Fibroblast of lung (primary cell): ENCODE measurements around the gene TMBIM4. TPM values are rescaled to one million over a fixed set of nuclear protein-coding genes. Genes with fewer than 3 reads are reported as not detected.
"Not testable (repeated sequence)": the region's sequence is repeated elsewhere in the genome, so short reads cannot be mapped to it uniquely, and the experiment has no call there.

Source experiments
- DNase-seq, 2 donors: peaks; one replicate each; pipeline versions ENCODE4 v3.0.0 to v3.0.0-alpha.2; 2010; ENCODE audit warnings: low read depth in 2 of 2
- H2AFZ ChIP-seq: 2 replicates; pipeline ENCODE4 v1.5.1; 2012; ENCODE audit warnings: low read length, control low read depth, inconsistent platforms
- H3K27ac ChIP-seq: 2 replicates; pipeline ENCODE4 v1.5.1; 2011; ENCODE audit warnings: low read length, control low read depth; ENCODE audit not compliant: insufficient read depth
- H3K27me3 ChIP-seq: 2 replicates; pipeline ENCODE4 v1.5.1; 2011; ENCODE audit warnings: mild to moderate bottlenecking, low read length; ENCODE audit not compliant: control insufficient read depth, insufficient read depth
- H3K36me3 ChIP-seq: 2 replicates; pipeline ENCODE4 v1.5.1; 2011; ENCODE audit warnings: low read length; ENCODE audit not compliant: control insufficient read depth, insufficient read depth
- H3K4me1 ChIP-seq: 2 replicates; pipeline ENCODE4 v1.5.1; 2011; ENCODE audit warnings: low read length; ENCODE audit not compliant: control insufficient read depth, insufficient read depth; ENCODE audit errors: extremely low read depth
- H3K4me2 ChIP-seq: 2 replicates; pipeline ENCODE4 v1.5.1; 2011; ENCODE audit warnings: low read length, control low read depth; ENCODE audit not compliant: insufficient read depth; ENCODE audit errors: extremely low read depth
- H3K4me3 ChIP-seq, 4 experiments: fragments of 200-600 bp in 1 of 4; sonication (generic) in 1 of 4; replicated peaks in 1 of 4; 2 replicates each; pipeline ENCODE4 v1.5.1; 2011 to 2016; ENCODE audit warnings: low read length in 4 of 4, low read depth in 3 of 4, mild to moderate bottlenecking in 3 of 4, control low read depth in 2 of 4, inconsistent platforms in 1 of 4, mixed read lengths in 1 of 4; ENCODE audit not compliant: insufficient read depth in 1 of 4; ENCODE audit errors: control extremely low read depth in 1 of 4
- H3K79me2 ChIP-seq: 2 replicates; pipeline ENCODE4 v1.5.1; 2012; ENCODE audit warnings: mild to moderate bottlenecking, low read length, inconsistent platforms; ENCODE audit not compliant: control insufficient read depth, insufficient read depth
- H3K9ac ChIP-seq: 2 replicates; pipeline ENCODE4 v1.5.1; 2011; ENCODE audit warnings: mild to moderate bottlenecking, low read length, control low read depth; ENCODE audit not compliant: insufficient read depth
- H3K9me3 ChIP-seq: 2 replicates; pipeline ENCODE4 v1.5.1; 2012; ENCODE audit warnings: low read depth, low read length; ENCODE audit not compliant: control insufficient read depth, insufficient read depth
- H4K20me1 ChIP-seq: 2 replicates; pipeline ENCODE4 v1.5.1; 2011; ENCODE audit warnings: low read length; ENCODE audit not compliant: control insufficient read depth, insufficient read depth; ENCODE audit errors: extremely low read depth
- EZH2 ChIP-seq: IDR thresholded peaks from 2 replicates; pipeline ENCODE4 v1.5.1; 2012; ENCODE audit warnings: low read length, control low read depth, mild to moderate bottlenecking; ENCODE audit errors: missing control alignments
- polyA plus RNA-seq, 2 donors: library from polyadenylated mRNA; depleted of rRNA in 1 of 2; stranded (reverse) in 1 of 2; unstranded in 1 of 2; fragments of >200 nt; gene quantifications; 2 replicates each; pipeline ENCODE4 v1.2.1, GENCODE V29; 2011 to 2012; ENCODE audit warnings: missing spikeins in 1 of 2
- total RNA-seq: library from RNA; depleted of rRNA; stranded (reverse); fragments of >200 nt; gene quantifications from 2 replicates; pipeline ENCODE4 v1.2.1, GENCODE V29; 2014
- TF ChIP-seq, protein P1 (sequence below), 2 donors: IDR thresholded peaks in 1 of 2; conservative IDR thresholded peaks in 1 of 2; 1 replicate in 1 of 2; 2 replicates in 1 of 2; pipeline ENCODE4 v1.5.1; 2011 to 2012; ENCODE audit warnings: low read length in 2 of 2, control low read depth in 1 of 2, inconsistent platforms in 1 of 2, low read depth in 1 of 2, mild to moderate bottlenecking in 1 of 2

Gene TMBIM4
- total and polyA plus RNA-seq, 2 donors (not counting 1 experiment from before 2014, with no cell fraction given), result 69.2 to 140 TPM

- Histone ChIP-seq H3K27me3 (peaks cover 5% of the 10 kb centered on the region), H2AFZ (no peak overlapping the region), H3K79me2 (no peaks in the 10 kb centered on the region), H3K9me3 (no peaks in the 10 kb centered on the region), H3K4me1 (no peaks in the 10 kb centered on the region), H3K9ac (no peak overlapping the region), H4K20me1 (no peaks in the 10 kb centered on the region), H3K4me2 (no peak overlapping the region), H3K4me3 (no peak overlapping the region), H3K27ac (no peak overlapping the region), H3K36me3 (no peaks in the 10 kb centered on the region)
- no peak for TF ChIP-seq EZH2
- TF ChIP-seq, protein P1, sequence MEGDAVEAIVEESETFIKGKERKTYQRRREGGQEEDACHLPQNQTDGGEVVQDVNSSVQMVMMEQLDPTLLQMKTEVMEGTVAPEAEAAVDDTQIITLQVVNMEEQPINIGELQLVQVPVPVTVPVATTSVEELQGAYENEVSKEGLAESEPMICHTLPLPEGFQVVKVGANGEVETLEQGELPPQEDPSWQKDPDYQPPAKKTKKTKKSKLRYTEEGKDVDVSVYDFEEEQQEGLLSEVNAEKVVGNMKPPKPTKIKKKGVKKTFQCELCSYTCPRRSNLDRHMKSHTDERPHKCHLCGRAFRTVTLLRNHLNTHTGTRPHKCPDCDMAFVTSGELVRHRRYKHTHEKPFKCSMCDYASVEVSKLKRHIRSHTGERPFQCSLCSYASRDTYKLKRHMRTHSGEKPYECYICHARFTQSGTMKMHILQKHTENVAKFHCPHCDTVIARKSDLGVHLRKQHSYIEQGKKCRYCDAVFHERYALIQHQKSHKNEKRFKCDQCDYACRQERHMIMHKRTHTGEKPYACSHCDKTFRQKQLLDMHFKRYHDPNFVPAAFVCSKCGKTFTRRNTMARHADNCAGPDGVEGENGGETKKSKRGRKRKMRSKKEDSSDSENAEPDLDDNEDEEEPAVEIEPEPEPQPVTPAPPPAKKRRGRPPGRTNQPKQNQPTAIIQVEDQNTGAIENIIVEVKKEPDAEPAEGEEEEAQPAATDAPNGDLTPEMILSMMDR (conservative IDR thresholded peaks at IDR 0.05 in 1 of 2, IDR thresholded peaks at IDR 0.05 in 1 of 2; ENCODE audit: low read depth in 1 of 2, low read length in 2 of 2), result no peak
- DNase-seq, result no peak
These were observed 17.2 kb upstream of the TMBIM4 start for GRCh38 chr12:66187036-66187435.

DNA sequence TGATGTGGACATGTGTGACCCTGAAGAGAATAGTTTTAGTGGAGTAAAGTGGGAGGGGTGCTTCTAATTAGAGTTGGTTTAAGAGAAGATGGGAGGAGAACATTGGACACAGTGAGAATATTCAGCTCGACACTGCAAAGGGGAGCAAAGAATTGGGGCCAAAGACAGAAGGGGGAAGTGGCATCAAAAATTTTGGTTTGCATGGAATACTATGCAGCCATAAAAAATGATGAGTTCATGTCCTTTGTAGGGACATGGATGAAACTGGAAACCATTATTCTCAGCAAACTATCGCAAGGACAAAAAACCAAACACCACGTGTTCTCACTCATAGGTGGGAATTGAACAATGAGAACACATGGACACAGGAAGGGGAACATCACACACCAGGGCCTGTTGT is 15.0 kb upstream of the TMBIM4 start:
- H3K79me2 ChIP-seq, H2AFZ ChIP-seq, H4K20me1 ChIP-seq, H3K27ac ChIP-seq, H3K4me1 ChIP-seq, H3K4me3 ChIP-seq, H3K9me3 ChIP-seq, H3K27me3 ChIP-seq, H3K4me2 ChIP-seq, H3K36me3 ChIP-seq, DNase-seq, H3K9ac ChIP-seq: not testable (repeated sequence)

GRCh38 chr12:66182956-66183355 is 13.2 kb upstream of the TMBIM4 start:
- H3K36me3 ChIP-seq, result no peaks in the 10 kb centered on the region
- H3K9ac ChIP-seq, result no peak overlapping the region
- H4K20me1 ChIP-seq, result no peaks in the 10 kb centered on the region
- no peak overlapping the region for H2AFZ ChIP-seq
- H3K4me1 ChIP-seq, result no peaks in the 10 kb centered on the region
- no peaks in the 10 kb centered on the region for H3K9me3 ChIP-seq
- no peak overlapping the region for H3K4me3 ChIP-seq
- no peaks in the 10 kb centered on the region for H3K79me2 ChIP-seq
- no peak overlapping the region for H3K4me2 ChIP-seq
- DNase-seq, result no peak
- peaks cover 8% of the 10 kb centered on the region for H3K27me3 ChIP-seq
- no peak for TF ChIP-seq EZH2
- TF ChIP-seq, protein P1 (conservative IDR thresholded peaks at IDR 0.05 in 1 of 2, IDR thresholded peaks at IDR 0.05 in 1 of 2; ENCODE audit: low read depth in 1 of 2, low read length in 2 of 2), result no peak
- H3K27ac ChIP-seq, result no peak overlapping the region
